ENCODE results near the gene SLC18A3. TPM values are rescaled to one million over a fixed set of nuclear protein-coding genes. Genes with fewer than 3 reads are reported as not detected.

SLC18A3 gene
- total RNA-seq, 1 donor from 2014 or later, result 0.31 TPM

GRCh38 chr10:49611816-49612512, 1.9 kb downstream of the SLC18A3 start:
- no peak for DNase-seq

- DNase-seq, result no peak
Measured at GRCh38 chr10:49612513-49613164, 2.5 kb downstream of the SLC18A3 start.

GRCh38 chr10:49613165-49613881, 3.2 kb downstream of the SLC18A3 start:
- no peak for DNase-seq

- no peak for DNase-seq
Measured at GRCh38 chr10:49613882-49614241, 3.8 kb downstream of the SLC18A3 start, which contains the start of gene CHAT. CHAT (plus strand) TSS chr10:49614037; CDS start chr10:49614190, 153 bp downstream.

- no peak for DNase-seq
Measured at GRCh38 chr10:49614242-49615198, 4.4 kb downstream of the SLC18A3 start.

- DNase-seq, result no peak
Measured at GRCh38 chr10:49615213-49615612, 5.1 kb downstream of the SLC18A3 start.

GRCh38 chr10:49615721-49616120, 5.6 kb downstream of the SLC18A3 start:
- no peak for DNase-seq

GRCh38 chr10:49616421-49617101, 6.5 kb downstream of the SLC18A3 start:
- no peak for DNase-seq

GRCh38 chr10:49617121-49618020, 7.3 kb downstream of the SLC18A3 start:
- no peak for DNase-seq

- DNase-seq, result no peak
Measured at GRCh38 chr10:49618821-49619220, 8.7 kb downstream of the SLC18A3 start.

GRCh38 chr10:49619613-49620012, 9.5 kb downstream of the SLC18A3 start:
- DNase-seq, result no peak

- no peak for DNase-seq
Measured at GRCh38 chr10:49620286-49620810, 10.2 kb downstream of the SLC18A3 start.

GRCh38 chr10:49620841-49621378, 10.8 kb downstream of the SLC18A3 start:
- DNase-seq, result no peak

GRCh38 chr10:49621561-49621960, 11.5 kb downstream of the SLC18A3 start:
- no peak for DNase-seq

GRCh38 chr10:49622426-49623425, 12.6 kb downstream of the SLC18A3 start:
- DNase-seq, result no peak

GRCh38 chr10:49624629-49625028, 14.5 kb downstream of the SLC18A3 start:
- no peak for DNase-seq

GRCh38 chr10:49625411-49625810, 15.3 kb downstream of the SLC18A3 start:
- DNase-seq, result no peak

GRCh38 chr10:49627038-49627437, 16.9 kb downstream of the SLC18A3 start:
- DNase-seq, result no peak
